GM21619 (cell line): Measurements from ENCODE around the gene APOBEC3H.
"Not testable (repeated sequence)": the region's sequence is repeated elsewhere in the genome, so short reads cannot be mapped to it uniquely, and the experiment has no call there.

Experiments
- ATAC-seq: cut with Tn5 transposase; IDR thresholded peaks from one replicate; pipeline ENCODE4 v1.9.1; 2021; ENCODE audit not compliant: unreplicated experiment

APOBEC3H gene

DNA sequence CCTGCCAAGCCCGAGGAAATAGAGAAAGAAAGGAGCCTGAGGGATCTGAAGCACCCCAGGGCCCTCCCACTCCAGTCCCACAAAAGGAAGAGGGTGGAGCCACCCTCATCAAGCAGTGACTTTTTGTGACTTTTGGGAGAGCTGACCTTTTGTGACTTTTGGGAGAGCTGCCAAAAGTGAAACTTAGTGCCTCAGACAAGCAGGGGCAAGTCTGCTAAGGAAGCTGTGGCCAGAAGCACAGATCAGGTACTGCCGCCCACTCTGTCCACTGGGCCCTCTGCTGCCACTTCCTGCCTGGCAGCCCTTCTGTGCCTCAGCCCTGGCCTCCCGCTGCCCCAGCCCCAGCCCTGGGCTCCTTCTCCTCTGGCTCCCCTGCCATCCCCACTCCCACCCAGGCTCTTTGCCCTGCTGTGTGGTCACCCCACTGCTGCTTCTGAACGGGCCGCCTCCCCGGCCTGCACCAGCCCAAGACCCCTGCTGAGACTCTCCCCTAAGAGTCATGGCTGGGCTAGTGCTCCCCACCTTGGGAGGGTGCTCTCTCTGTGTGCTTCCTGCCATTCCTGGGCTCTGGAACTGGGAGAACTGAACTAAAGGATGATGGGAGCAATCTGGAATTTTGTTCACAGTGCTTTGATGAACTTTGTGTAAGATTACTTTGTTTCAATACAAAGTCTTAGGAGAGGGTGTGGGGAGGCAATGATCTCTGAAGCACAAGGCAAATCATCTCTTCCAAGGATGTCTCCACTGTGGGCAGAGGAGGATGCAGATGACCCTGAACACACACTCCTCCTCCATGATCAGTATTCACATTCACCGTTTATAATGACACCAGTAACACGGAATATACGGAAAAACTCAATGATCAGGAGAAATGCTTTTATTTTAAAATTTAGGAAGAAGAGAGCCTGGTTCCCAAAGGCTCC, at the start of gene APOBEC3H:
Gene APOBEC3H (plus strand): TSS at position 147 of the 923 bp plus-strand sequence. CDS start 3,035 bp downstream, outside the sequence.
- no peak for ATAC-seq

DNA sequence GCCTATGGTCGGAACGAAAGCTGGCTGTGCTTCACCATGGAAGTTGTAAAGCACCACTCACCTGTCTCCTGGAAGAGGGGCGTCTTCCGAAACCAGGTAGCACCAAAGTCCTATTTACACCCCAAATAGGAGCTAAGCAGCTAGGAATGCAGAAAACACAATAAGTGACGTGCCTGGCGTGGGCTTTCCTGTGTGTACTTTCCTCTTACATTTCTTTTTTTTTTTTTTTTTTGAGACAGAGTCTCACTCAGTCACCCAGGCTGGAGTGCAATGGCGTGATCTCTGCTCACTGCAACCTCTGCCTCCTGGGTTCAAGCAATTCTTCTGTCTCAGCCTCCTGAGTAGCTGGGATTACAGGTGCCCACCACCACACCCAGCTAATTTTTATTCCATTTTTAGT, 47.6 kb upstream of the APOBEC3H start:
- not testable (repeated sequence) for ATAC-seq

DNA sequence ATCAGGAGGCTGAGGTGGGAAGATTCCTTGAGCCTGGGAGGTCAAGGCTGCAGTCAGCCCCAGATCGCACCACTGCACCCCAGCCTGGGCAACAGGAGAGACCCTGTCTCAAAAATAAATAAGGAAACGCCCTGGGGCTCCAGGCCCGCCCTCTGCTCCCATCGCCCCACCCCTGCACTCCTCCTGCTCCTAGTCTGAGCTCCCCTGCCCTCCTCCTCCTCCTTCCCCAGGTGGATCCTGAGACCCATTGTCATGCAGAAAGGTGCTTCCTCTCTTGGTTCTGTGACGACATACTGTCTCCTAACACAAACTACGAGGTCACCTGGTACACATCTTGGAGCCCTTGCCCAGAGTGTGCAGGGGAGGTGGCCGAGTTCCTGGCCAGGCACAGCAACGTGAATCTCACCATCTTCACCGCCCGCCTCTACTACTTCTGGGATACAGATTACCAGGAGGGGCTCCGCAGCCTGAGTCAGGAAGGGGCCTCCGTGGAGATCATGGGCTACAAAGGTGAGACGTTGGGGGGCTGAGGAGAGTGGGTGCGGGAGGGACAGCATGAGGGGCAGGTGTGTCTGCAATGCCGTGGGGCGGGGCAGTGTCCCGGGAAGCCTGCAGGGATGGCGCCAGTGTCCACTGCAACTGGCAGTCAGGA, 45.1 kb upstream of the APOBEC3H start:
- not testable (repeated sequence) for ATAC-seq

DNA sequence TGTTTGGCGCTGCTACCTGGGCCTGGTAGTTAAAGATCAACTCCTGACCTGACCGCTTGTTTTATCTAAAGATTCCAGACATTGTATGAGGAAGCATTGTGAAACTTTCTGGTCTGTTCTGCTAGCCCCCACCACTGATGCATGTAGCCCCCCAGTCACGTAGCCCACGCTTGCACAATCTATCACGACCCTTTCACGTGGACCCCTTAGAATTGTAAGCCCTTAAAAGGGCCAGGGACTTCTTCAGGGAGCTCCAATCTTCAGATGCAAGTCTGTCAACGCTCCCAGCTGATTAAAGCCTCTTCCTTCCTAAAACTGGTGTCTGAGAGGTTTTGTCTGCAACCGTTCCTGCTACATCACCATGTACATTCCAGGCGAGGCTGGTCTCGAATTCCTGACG, 41.4 kb upstream of the APOBEC3H start:
- ATAC-seq: no peak

DNA sequence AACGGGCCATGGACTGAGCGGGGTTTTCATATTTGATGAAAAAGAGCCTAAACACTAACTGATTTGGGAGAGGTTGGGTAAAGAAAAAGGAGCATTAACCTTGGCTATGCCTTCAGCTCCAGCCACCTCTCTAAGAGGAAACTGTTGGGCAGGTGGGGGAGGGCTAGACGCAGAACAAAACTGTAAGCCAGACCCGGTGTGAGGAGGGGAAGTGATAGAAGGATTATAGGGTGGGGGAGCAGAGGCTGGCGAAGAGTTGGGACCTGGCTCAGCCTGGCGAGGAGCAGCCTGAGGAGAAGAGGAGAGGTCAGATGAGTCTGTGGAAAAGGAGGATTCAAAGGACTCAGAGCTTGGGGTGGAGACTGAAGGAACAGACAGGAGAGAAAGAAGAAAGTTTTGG, 35.8 kb upstream of the APOBEC3H start:
- not testable (repeated sequence) for ATAC-seq

DNA sequence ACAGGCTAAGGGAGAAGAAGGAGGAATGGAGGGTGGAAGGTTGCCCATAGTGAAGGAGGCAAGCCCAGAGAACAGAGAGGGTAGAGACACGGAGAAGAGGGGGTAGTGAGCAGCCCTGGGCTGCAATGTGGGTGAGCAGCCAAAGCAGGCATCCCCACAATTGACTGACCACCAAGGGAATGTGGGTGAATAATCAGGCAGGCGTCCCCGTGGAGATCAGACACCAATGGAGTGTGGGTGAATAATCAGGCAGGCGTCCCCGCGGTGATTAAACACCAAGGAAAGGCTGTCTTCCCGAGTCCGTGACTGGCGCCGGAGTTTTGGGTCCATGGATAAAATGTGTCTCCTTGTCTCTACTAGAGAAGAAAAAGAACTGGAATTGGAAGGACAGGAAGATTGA, 35.1 kb upstream of the APOBEC3H start:
- ATAC-seq: not testable (repeated sequence)

DNA sequence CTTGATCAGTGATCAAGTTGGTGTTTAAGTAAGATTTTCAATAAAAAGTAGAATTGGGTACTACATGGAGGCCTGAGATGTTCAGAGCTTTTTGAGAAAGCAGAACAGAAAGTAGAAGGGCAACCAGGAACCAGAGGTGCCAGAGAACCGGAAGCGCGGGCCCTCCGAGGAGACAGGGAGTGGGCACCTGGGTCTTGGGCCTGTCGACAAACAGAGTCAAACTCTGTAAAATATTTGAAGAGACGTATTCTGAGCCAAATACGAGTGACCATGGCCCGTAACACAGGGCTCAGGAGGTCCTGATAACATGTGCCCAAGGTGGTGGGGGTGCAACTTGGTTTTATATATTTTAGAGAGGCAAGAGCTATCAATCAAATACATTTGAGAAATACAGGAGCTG, 33.1 kb upstream of the APOBEC3H start:
- ATAC-seq: not testable (repeated sequence)

DNA sequence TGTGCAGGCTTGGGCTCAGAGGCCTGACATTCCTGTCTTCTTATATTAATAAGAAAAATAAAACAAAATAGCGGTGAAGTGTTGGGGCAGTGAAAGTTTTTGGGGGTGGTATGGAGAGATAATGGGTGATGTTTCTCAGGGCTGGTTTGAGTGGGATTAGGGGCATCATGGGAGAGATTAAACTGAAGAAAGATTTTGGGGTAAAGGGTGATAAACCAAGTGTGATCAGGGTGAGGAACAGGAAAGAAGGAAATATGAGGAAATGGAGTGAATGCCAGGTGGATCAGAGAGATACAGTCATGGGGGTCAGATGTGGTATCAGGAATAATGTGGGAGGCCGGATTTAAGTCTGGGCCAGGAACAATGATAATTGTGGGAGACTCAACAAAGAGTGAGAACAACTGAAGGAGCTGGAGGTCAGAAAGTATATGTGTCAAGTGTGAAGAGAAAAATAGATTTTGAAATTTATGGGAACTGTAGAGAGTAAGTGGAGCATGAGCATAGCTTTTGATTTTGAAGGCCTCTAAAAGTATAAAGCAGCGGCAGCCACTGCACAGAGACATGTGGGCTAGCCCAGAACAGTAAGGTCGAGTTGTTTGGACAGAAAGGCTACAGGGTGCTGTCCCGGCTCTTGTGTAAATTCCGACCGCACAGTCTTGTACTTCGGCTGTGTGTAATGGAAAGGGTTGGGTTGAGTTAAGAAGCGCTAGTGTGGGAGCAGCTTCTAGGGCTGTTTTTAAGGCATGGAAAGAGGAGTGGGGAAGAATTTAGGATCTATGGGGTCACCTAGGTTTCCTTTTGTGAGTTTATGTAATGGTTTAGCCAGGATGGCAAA, 30.4 kb upstream of the APOBEC3H start:
- peak; percentile 37 for ATAC-seq

DNA sequence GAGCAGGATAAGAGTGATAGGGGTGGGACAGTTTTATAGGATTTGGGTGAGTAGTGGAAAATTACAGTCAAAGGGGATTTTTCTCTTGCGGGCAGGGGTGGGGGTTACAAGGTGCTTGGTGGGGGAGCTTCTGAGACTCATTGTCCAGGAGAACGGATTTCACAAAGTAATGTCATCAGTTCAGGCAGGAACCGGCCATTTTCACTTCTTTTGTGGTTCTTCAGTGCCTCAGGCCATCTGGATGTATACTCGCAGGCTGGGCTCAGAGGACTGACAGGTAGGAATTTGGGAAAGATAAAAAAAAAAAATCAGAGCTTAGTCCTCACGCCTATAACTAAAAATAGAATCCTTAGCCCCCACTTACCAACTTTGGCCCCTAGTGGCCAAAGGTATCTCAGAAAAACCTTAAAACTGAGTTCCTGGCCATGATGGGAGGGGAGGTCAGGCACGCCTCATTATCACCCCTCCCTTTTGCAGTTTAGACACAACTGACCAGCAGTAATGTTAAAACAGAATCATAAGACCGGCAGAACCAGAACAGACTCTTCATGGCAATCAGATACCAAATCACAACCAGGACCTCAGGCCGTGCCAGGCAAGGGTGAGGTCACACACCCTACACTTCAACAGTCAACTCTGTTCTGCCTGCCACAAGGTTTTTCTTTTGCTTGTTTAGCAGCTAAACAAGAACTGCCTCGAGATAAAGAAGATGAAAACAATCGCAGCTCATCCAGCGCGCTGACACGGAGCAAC, 28.8 kb upstream of the APOBEC3H start:
- ATAC-seq: no peak

DNA sequence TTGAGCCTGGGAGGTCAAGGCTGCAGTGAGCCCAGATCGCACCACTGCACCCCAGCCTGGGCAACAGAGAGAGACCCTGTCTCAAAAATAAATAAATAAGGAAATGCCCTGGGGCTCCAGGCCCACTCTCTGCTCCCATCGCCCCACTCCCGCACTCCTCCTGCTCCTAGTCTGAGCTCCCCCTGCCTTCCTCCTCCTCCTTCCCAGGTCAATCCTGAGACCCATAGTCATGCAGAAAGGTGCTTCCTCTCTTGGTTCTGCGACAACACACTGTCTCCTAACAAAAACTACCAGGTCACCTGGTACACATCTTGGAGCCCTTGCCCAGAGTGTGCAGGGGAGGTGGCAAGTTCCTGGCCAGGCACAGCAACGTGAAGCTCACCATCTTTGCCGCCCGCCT, 26.9 kb upstream of the APOBEC3H start:
- ATAC-seq: no peak

DNA sequence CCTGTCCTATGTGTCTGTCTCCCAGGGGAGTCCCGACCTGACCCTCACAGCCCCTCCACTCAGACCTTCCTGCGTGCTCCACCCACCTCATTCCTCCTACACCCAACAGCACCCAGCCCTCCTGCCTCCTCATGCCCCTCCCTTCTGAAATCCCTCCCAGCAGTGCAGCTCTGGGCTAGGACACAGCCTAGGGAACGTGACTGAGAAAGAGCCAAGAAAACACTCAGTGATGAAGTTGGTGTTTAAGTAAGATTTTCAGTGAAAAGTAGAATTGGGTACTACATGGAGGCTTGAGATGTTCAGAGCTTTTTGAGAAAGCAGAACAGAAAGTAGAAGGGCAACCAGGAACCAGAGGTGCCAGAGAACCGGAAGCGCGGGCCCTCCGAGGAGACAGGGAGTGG, 24.5 kb upstream of the APOBEC3H start:
- peak; percentile 35 for ATAC-seq

DNA sequence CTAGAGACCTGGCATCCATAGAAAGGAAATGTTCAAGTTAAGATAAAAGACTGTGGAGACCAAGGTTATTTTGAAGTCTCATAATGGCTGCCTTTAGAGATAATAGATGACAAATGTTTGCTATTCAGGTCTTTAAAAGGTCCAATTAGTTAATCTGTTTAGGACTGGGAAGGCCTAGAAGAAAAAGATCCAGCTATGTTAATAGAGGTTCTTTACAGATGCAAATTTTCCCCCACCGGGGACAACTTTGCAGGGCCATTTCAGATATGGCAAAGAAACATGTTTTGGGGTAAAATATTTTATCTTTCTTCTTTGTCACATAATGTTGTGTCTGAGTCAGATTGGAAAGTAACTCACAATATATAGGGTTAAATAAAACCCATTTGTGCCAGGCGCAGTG, 23.1 kb upstream of the APOBEC3H start:
- no peak for ATAC-seq

DNA sequence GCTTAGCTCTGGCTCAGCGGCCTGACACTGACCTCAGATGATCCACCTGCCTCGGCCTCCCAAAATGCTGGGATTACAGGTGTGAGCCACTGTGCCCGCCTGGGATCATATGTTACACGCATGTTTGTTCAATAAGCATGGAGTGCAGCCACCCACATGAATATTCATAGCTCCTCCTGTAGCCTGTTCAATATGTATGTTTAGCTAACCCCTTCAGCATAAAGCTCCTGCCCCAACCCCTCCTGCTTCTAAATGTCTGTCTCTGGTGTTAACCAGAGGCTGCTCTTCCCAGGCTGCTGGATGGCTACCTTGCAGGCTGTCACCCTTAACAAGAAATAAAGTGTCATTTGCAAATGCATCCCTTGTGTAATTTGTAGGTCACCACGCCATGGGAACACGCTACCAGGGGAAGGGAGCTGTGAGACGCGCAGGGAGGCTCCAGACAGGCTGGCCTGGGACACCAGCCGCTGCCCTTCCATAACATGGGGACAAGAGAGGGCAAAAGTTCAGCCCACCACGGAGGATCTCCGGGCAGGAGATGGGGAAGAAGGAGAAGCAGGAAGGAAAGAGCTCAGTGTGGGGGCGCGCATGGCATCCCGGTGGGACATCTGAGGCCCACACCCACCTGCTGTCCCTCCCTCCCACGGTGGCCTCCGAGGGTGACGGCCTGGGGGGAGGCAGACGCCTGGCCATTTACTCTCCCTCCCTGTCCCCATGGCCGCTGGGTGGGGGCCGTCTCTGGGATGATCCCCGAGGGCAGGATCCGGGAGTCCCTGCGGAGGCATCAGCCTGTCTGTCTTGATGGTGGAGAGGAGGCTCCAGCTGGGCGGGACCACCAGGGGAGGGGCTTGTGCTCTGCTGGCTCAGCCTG, 20.7 kb upstream of the APOBEC3H start:
- not testable (repeated sequence) for ATAC-seq

DNA sequence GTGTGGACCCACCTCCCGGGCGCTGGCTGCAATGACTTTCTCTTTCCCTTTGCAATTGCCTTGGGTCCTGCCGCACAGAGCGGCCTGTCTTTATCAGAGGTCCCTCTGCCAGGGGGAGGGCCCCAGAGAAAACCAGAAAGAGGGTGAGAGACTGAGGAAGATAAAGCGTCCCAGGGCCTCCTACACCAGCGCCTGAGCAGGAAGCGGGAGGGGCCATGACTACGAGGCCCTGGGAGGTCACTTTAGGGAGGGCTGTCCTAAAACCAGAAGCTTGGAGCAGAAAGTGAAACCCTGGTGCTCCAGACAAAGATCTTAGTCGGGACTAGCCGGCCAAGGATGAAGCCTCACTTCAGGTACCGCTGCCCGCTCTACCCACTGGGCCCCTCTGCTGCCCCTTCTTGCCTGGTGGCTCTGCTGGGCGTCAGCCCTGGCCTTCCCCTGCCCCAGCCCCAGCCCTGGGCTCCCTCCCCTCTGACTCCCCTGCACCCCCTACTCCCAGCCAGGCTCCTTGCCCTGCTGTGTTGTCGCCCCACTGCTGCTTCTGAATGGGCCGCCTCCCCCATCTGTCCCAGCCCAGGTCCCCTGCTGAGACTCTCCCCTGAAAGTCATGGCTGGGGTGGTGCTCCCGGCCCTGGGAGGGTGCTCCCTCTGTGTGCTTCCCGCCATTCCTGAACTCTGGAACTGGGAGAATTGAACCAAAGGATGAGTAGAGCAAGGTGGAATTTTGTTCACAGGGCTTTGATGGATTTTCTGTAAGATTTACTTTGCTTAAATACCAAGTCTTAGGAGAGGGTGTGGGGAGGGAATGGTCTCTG, 19.8 kb upstream of the APOBEC3H start, which contains the start of gene APOBEC3G:
Gene APOBEC3G (plus strand): TSS at position 250 of the 815 bp plus-strand sequence. CDS start 87 bp downstream, at position 337.
- peak; percentile 66 for ATAC-seq

DNA sequence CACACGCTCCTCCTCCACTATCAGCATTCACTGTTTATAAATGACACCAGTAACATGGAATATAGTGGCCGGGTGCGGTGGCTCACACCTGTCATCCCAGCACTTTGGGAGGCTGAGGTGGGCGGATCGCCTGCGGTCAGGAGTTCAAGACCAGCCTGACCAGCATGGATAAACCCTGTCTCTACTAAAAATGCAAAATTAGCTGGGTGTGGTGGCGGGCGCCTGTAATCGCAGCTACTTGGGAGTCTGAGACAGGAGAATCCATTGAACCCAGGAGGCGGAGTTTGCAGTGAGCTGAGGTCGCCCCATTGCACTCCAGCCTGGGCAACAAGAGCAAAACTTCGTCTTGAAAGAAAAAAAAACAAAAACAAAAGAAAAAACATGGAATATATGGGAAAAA, 19.1 kb upstream of the APOBEC3H start:
- ATAC-seq: not testable (repeated sequence)

DNA sequence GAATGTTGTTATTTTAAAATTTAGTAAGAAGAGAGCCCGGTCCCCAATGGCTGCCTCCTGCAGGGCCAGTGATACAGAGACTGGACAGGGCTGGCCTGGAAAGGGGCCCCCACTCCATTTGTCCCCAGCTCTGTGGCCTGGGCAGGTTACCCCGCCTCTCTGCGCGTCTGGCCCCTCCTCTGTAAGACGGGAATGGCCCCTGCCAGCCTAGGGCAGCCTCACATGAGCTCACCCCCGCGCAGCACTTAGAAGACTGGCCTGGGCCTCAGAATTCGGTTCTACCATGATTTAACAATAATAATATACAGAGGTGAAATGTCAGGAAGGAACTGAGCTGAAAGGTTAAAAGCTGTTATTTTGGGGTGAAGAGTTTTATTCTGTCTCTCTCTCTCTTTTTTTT, 18.7 kb upstream of the APOBEC3H start:
- ATAC-seq: no peak

DNA sequence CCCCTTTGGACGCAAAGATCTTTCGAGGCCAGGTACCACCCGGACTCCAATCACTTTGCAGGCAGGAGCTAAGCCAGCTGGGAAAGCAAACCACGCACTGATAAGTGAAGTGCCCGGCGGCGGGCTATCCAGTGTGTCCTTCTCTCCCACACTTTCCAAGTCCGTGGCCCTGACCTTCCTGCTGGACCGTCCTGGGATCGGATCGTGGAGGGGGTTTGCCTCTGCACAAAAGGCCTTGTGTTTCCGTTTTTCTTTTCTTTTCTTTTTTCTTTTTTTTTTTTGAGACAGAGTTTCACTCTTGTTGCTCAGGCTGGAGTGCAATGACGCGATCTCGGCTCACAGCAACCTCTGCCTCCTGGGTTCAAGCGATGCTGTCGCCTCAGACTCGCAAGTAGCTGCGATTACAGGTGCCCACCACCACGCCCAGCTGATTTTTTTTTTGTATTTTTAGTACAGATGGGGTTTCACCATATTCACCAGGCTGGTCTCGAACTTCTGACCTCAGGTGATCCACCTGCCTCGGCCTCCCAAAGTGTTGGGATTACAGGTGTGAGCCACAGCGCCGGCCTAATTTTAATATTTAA, 17.9 kb upstream of the APOBEC3H start:
- not testable (repeated sequence) for ATAC-seq

DNA sequence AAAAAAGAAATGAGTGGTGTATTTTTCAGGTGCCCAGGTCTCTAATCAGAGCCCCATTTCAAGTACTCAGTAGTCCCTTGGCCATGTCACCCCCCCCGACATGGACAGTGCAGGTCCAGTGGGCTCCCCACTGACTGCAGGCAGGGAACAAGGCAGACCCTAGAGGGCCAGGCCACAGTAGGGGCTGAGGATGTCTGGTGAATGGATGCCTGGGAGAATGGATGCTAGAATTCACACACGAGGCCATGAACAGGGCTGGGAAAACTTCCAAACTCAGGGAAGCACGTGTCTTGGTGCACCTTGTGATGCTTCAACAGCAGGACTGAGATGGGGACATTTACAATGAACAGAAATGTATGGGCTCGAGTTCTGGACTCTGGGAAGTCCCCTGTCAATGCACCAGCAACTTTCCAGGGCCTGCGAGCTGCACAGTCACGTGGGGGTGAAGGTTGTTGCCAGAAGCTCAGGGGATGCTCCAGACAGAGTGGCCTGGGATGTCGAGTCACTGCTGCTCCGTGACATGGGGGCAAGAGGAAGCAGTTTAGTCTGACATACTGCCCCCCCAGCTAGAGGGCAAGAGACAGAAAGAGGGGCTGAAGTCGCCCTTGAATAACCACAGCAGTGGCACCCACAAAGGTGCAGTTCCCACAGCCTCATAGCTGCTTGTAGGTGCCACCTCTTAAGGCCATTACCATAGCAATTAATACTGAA, 16.8 kb upstream of the APOBEC3H start:
- ATAC-seq: no peak
